HCT116 (cell line): ENCODE measurements around the gene DNAAF1. TPM values are rescaled to one million over a fixed set of nuclear protein-coding genes. Genes with fewer than 3 reads are reported as not detected.

Experiments
- ATAC-seq: fragments of 200-7000 bp; cut with Tn5 transposase; 2 replicates; pipeline ENCODE4 v1.9.1; 2020; ENCODE audit warnings: mild to moderate bottlenecking, moderate library complexity
- BruUV-seq: library from RNA; stranded (reverse); fragments of 400-500 nt; replicated peaks from 2 replicates; lab custom pipeline; 2021; lab: Mats Ljungman, UMichigan
- CTCF ChIA-PET: fragments of 300-600 bp; sonication (Branson Sonifier 250); formaldehyde crosslinking; loops from one replicate; lab custom pipeline; 2021; ENCODE audit warnings: antibody characterized with exemption; lab: Charles Lee
- POLR2A ChIA-PET: fragments of 300-600, 350-600 bp; sonication (Branson Sonifier 250); formaldehyde crosslinking; loops from one replicate; lab custom pipeline; 2021; ENCODE audit warnings: antibody characterized with exemption; lab: Charles Lee
- RAD21 ChIA-PET, 2 experiments: fragments of 300-600 bp; sonication (Branson Sonifier 250); formaldehyde crosslinking; loops; one replicate each; lab custom pipeline; 2023; ENCODE audit warnings: low total read pairs in 2 of 2; ENCODE audit not compliant: uncharacterized antibody in 2 of 2, unreplicated experiment in 2 of 2, low non-redundant PET in 1 of 2; lab: Charles Lee
- DNase-seq: peaks from one replicate; pipeline ENCODE4 v3.0.0-alpha.2; 2010; ENCODE audit warnings: low read depth, low spot score
- H2AFZ ChIP-seq: fragments of 200-600 bp; shearing (Covaris generic), sonication (generic); 2 replicates; pipeline ENCODE4 v1.6.1; 2017; ENCODE audit warnings: low read depth, mixed run types, mixed read lengths, antibody characterized with exemption, low read length; ENCODE audit not compliant: poor library complexity, severe bottlenecking
- H3K27ac ChIP-seq: 2 replicates; pipeline ENCODE4 v1.5.1; 2012; ENCODE audit warnings: low read depth, low read length
- H3K27me3 ChIP-seq: fragments of 200-600 bp; sonication (generic); 2 replicates; pipeline ENCODE4 v1.6.1; 2016; ENCODE audit warnings: mixed run types, low read length, mixed read lengths; ENCODE audit not compliant: insufficient read depth
- H3K36me3 ChIP-seq, 2 experiments: fragments of 200-500 bp in 1 of 2; fragments of 200-600 bp in 1 of 2; sonication (Bioruptor generic) in 1 of 2; sonication (generic) in 1 of 2; 2 replicates each; pipeline versions ENCODE4 v1.5.1 to v1.6.1; 2014 to 2016; ENCODE audit warnings: low read length in 2 of 2, inconsistent platforms in 1 of 2, mixed read lengths in 1 of 2, mixed run types in 1 of 2; ENCODE audit not compliant: insufficient read depth in 2 of 2, control insufficient read depth in 1 of 2
- H3K4me1 ChIP-seq, 2 experiments: fragments of 200-600 bp in 1 of 2; sonication (generic) in 1 of 2; 2 replicates each; pipeline versions ENCODE4 v1.5.1 to v1.6.1; 2012 to 2017; ENCODE audit warnings: low read length in 2 of 2, inconsistent platforms in 1 of 2, mild to moderate bottlenecking in 1 of 2, mixed read lengths in 1 of 2, mixed run types in 1 of 2, moderate library complexity in 1 of 2; ENCODE audit not compliant: insufficient read depth in 2 of 2, control insufficient read depth in 1 of 2
- H3K4me2 ChIP-seq: fragments of 200-600 bp; sonication (generic); 2 replicates; pipeline ENCODE4 v1.6.1; 2017; ENCODE audit warnings: mixed run types, low read length, mixed read lengths
- H3K4me3 ChIP-seq, 2 experiments: fragments of 200-600 bp in 1 of 2; sonication (generic) in 1 of 2; replicated peaks in 1 of 2; 2 replicates each; pipeline ENCODE4 v1.5.1; 2011 to 2016; ENCODE audit warnings: low read length in 2 of 2, control low read depth in 1 of 2, low read depth in 1 of 2, mild to moderate bottlenecking in 1 of 2, mixed read lengths in 1 of 2, mixed run types in 1 of 2
- H3K79me2 ChIP-seq: fragments of 200-600 bp; sonication (generic); 2 replicates; pipeline ENCODE4 v1.6.1; 2017; ENCODE audit warnings: mild to moderate bottlenecking, mixed run types, low read length, moderate library complexity, mixed read lengths; ENCODE audit not compliant: insufficient read depth
- H3K9ac ChIP-seq: fragments of 200-600 bp; sonication (generic); 2 replicates; pipeline ENCODE4 v1.6.1; 2016; ENCODE audit warnings: low read length, mixed read lengths
- H3K9me2 ChIP-seq: fragments of 200-600 bp; sonication (generic), shearing (Covaris generic); 2 replicates; pipeline ENCODE4 v1.6.1; 2017; ENCODE audit warnings: mixed run types, mild to moderate bottlenecking, moderate library complexity; ENCODE audit not compliant: insufficient read depth
- H3K9me3 ChIP-seq, 2 experiments: fragments of 200-500 bp in 1 of 2; fragments of 200-600 bp in 1 of 2; sonication (Bioruptor generic) in 1 of 2; sonication (generic) in 1 of 2; 2 replicates each; pipeline ENCODE4 v1.6.1; 2014 to 2017; ENCODE audit warnings: low read length in 2 of 2, mixed read lengths in 2 of 2, inconsistent platforms in 1 of 2, low read depth in 1 of 2, mild to moderate bottlenecking in 1 of 2, mixed run types in 1 of 2, moderate library complexity in 1 of 2; ENCODE audit not compliant: control insufficient read depth in 1 of 2, insufficient read depth in 1 of 2
- H4K20me1 ChIP-seq: fragments of 200-600 bp; sonication (generic), shearing (Covaris generic); 2 replicates; pipeline ENCODE4 v1.6.1; 2017; ENCODE audit warnings: mixed run types, mild to moderate bottlenecking, moderate library complexity; ENCODE audit not compliant: insufficient read depth
- ATF3 ChIP-seq: IDR thresholded peaks from 2 replicates; pipeline ENCODE4 v1.6.1; 2012
- EGR1 ChIP-seq: IDR thresholded peaks from 2 replicates; pipeline ENCODE4 v1.6.1; 2012; ENCODE audit warnings: low read depth
- EZH2 ChIP-seq: fragments of 200-600 bp; sonication (generic); IDR thresholded peaks from 2 replicates; pipeline ENCODE4 v1.6.1; 2017; ENCODE audit warnings: antibody characterized with exemption, mixed run types
- JUND ChIP-seq: IDR thresholded peaks from 2 replicates; pipeline ENCODE4 v1.6.1; 2012
- RAD21 ChIP-seq: IDR thresholded peaks from 2 replicates; pipeline ENCODE4 v1.6.1; 2012; ENCODE audit warnings: low read depth, mild to moderate bottlenecking
- SIN3A ChIP-seq: IDR thresholded peaks from 2 replicates; pipeline ENCODE4 v1.6.1; 2012; ENCODE audit warnings: low read depth
- SP1 ChIP-seq: IDR thresholded peaks from 2 replicates; pipeline ENCODE4 v1.6.1; 2012; ENCODE audit warnings: low read depth
- SRF ChIP-seq: IDR thresholded peaks from 2 replicates; pipeline ENCODE4 v1.6.1; 2012; ENCODE audit warnings: low read depth
- YY1 ChIP-seq: IDR thresholded peaks from 2 replicates; pipeline ENCODE4 v1.6.1; 2011; ENCODE audit warnings: low read length, low read depth, moderate library complexity, mild to moderate bottlenecking; ENCODE audit not compliant: insufficient replicate concordance; ENCODE audit errors: extremely low read depth
- ZFX ChIP-seq: fragments of 450-650 bp; IDR thresholded peaks from 2 replicates; pipeline ENCODE4 v1.6.1; 2017
- ZNF274 ChIP-seq: fragments of 200-500 bp; sonication (Bioruptor generic); IDR thresholded peaks from 2 replicates; pipeline ENCODE4 v1.6.1; 2014; ENCODE audit warnings: mild to moderate bottlenecking, low read depth, low read length, inconsistent platforms
- intact Hi-C: fragments of 100-400 bp; cut with micrococcal nuclease; formaldehyde crosslinking; loops from 2 replicates; pipeline ENCODE4 v1.10.0; 2022
- total RNA-seq: library from RNA; stranded (reverse); gene quantifications from one replicate; pipeline ENCODE4 v1.2.1, GENCODE V29; 2021; ENCODE audit not compliant: unreplicated experiment
- TF ChIP-seq, protein P1 (sequence below): IDR thresholded peaks from 2 replicates; pipeline ENCODE4 v1.6.1; 2011; ENCODE audit warnings: mild to moderate bottlenecking, low read length, moderate library complexity; ENCODE audit not compliant: insufficient replicate concordance; ENCODE audit errors: extremely low read depth

DNAAF1 gene
- total RNA-seq, 1 experiment from 2014 or later = 0.30 TPM

- Histone ChIP-seq H2AFZ (no peak overlapping the region), H3K9me3 (no peaks in the 10 kb centered on the region), H3K4me3 (no peak overlapping the region), H3K27ac (no peak overlapping the region), H3K9ac (no peak overlapping the region), H3K4me2 (no peak overlapping the region), H3K9me2 (no peaks in the 10 kb centered on the region), H3K4me1 (peaks cover 9 to 29% of the 10 kb centered on the region in 2 experiments; a peak in 3 of 4 replicates), H3K27me3 (no peaks in the 10 kb centered on the region), H4K20me1 (no peaks in the 10 kb centered on the region), H3K79me2 (peaks cover 41% of the 10 kb centered on the region), H3K36me3 (peaks cover 33 to 54% of the 10 kb centered on the region in 2 experiments; a peak in 3 of 4 replicates)
- BruUV-seq = no TSS peak
- ChIA-PET POLR2A (no interaction called here), CTCF (no interaction called here), RAD21 (no interaction called here)
- TF ChIP-seq SRF (no peak), ZNF274 (no peak), JUND (no peak), EZH2 (no peak), SIN3A (no peak), SP1 (no peak), EGR1 (no peak), ATF3 (no peak), ZFX (no peak), YY1 (no peak), RAD21 (no peak)
- TF ChIP-seq, protein P1, sequence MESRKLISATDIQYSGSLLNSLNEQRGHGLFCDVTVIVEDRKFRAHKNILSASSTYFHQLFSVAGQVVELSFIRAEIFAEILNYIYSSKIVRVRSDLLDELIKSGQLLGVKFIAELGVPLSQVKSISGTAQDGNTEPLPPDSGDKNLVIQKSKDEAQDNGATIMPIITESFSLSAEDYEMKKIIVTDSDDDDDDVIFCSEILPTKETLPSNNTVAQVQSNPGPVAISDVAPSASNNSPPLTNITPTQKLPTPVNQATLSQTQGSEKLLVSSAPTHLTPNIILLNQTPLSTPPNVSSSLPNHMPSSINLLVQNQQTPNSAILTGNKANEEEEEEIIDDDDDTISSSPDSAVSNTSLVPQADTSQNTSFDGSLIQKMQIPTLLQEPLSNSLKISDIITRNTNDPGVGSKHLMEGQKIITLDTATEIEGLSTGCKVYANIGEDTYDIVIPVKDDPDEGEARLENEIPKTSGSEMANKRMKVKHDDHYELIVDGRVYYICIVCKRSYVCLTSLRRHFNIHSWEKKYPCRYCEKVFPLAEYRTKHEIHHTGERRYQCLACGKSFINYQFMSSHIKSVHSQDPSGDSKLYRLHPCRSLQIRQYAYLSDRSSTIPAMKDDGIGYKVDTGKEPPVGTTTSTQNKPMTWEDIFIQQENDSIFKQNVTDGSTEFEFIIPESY = no peak
- no peak for DNase-seq
- no peak for ATAC-seq
- intact Hi-C loops = loop anchor here (10.0 kb wide), 1 partner anchor 303 kb away; no protein-coding TSS in a partner anchor
Observed at GRCh38 chr16:84181144-84181915, 36.2 kb downstream of the DNAAF1 start.
